Left ventricle myocardium inferior (tissue), 1 donor: ENCODE measurements around the gene HLA-DQB1. TPM values are rescaled to one million over a fixed set of nuclear protein-coding genes. Genes with fewer than 3 reads are reported as not detected.
"Not testable (repeated sequence)": the region's sequence is repeated elsewhere in the genome, so short reads cannot be mapped to it uniquely, and the experiment has no call there.

ENCODE experiments used
- DNase-seq: peaks from one replicate; pipeline ENCODE4 v3.0.0-alpha.2; 2020
- H3K27ac ChIP-seq: fragments of 200-600 bp; replicated peaks from 2 replicates; pipeline ENCODE4 v1.8.0; 2021
- H3K27me3 ChIP-seq: fragments of 200-600 bp; 2 replicates; pipeline ENCODE4 v1.8.0; 2021; ENCODE audit warnings: low read depth
- H3K36me3 ChIP-seq: fragments of 200-600 bp; 2 replicates; pipeline ENCODE4 v1.8.0; 2021
- H3K4me1 ChIP-seq: fragments of 200-600 bp; 2 replicates; pipeline ENCODE4 v1.8.0; 2021
- H3K4me3 ChIP-seq: fragments of 200-600 bp; 2 replicates; pipeline ENCODE4 v1.8.0; 2021; ENCODE audit warnings: mild to moderate bottlenecking, moderate library complexity
- H3K9me3 ChIP-seq: fragments of 200-600 bp; replicated peaks from 2 replicates; pipeline ENCODE4 v1.8.0; 2021
- intact Hi-C: fragments of 100-400 bp; cut with micrococcal nuclease; formaldehyde crosslinking; loops from one replicate; pipeline ENCODE4 v1.11.0; 2022
- total RNA-seq: library from RNA; stranded (reverse); fragmentation: NEBNext Ultra II Directional; extraction: Animal tissue kit (Norgen Biotek cat#: 25700); gene quantifications from one replicate; pipeline ENCODE4 v1.2.1, GENCODE V29; 2021
- TF ChIP-seq, protein P1 (sequence below): fragments of 200-600 bp; IDR thresholded peaks from 2 replicates; pipeline ENCODE4 v1.8.0; 2021; ENCODE audit warnings: antibody characterized with exemption, mild to moderate bottlenecking, borderline replicate concordance
- donor health status: DM: no; HTN: yes; CAD: no; lungs with severe emphysema.

The HLA-DQB1 gene
- total RNA-seq, 1 donor from 2014 or later = 2.0 TPM

DNA sequence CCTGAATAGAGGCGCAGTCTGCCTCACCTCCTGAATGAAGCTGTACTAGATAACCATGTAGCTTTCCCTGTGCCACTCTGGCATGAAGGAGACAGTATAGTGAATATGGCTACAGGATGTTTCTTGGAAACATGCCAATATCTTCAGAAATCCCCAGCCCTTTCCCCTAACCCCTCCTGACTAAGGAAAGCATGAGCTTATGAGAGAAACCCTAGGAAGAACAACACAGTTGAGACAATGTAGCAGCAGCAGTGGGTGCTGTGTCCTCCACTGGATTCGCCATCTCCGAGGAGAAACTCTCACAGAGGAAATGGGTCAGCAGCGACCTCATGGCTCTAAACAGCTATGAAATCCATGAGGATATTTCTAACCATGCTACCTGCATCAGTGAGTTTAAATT lies 22.6 kb downstream of the HLA-DQB1 start:
- intact Hi-C loops = no loop called here
- Histone ChIP-seq H3K36me3 (no peaks in the 10 kb centered on the region), H3K9me3 (no peaks in the 10 kb centered on the region), H3K27me3 (no peaks in the 10 kb centered on the region), H3K4me1 (no peaks in the 10 kb centered on the region), H3K27ac (no peak overlapping the region), H3K4me3 (no peak overlapping the region)
- no peak for DNase-seq
- TF ChIP-seq, protein P1, sequence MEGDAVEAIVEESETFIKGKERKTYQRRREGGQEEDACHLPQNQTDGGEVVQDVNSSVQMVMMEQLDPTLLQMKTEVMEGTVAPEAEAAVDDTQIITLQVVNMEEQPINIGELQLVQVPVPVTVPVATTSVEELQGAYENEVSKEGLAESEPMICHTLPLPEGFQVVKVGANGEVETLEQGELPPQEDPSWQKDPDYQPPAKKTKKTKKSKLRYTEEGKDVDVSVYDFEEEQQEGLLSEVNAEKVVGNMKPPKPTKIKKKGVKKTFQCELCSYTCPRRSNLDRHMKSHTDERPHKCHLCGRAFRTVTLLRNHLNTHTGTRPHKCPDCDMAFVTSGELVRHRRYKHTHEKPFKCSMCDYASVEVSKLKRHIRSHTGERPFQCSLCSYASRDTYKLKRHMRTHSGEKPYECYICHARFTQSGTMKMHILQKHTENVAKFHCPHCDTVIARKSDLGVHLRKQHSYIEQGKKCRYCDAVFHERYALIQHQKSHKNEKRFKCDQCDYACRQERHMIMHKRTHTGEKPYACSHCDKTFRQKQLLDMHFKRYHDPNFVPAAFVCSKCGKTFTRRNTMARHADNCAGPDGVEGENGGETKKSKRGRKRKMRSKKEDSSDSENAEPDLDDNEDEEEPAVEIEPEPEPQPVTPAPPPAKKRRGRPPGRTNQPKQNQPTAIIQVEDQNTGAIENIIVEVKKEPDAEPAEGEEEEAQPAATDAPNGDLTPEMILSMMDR = no peak

DNA sequence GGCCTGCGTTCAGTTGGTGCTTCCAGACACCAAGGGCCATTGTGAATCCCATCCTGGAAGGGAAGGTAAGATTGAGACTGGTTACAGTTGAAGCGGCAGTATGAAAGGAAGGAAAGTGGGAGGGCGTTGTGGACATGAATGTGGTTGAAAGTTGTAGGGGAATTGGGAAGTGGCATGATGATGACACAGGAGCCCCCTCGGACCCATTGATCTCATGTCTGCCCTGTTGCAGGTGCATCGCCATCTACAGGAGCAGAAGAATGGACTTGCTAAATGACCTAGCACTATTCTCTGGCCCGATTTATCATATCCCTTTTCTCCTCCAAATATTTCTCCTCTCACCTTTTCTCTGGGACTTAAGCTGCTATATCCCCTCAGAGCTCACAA lies 23.7 kb downstream of the HLA-DQB1 start:
- H3K4me3 ChIP-seq = no peak overlapping the region
- H3K4me1 ChIP-seq = no peaks in the 10 kb centered on the region
- intact Hi-C loops = no loop called here
- H3K27ac ChIP-seq = no peak overlapping the region
- no peaks in the 10 kb centered on the region for H3K36me3 ChIP-seq
- H3K27me3 ChIP-seq = no peaks in the 10 kb centered on the region
- no peaks in the 10 kb centered on the region for H3K9me3 ChIP-seq
- TF ChIP-seq, protein P1 = no peak
- no peak for DNase-seq

DNA sequence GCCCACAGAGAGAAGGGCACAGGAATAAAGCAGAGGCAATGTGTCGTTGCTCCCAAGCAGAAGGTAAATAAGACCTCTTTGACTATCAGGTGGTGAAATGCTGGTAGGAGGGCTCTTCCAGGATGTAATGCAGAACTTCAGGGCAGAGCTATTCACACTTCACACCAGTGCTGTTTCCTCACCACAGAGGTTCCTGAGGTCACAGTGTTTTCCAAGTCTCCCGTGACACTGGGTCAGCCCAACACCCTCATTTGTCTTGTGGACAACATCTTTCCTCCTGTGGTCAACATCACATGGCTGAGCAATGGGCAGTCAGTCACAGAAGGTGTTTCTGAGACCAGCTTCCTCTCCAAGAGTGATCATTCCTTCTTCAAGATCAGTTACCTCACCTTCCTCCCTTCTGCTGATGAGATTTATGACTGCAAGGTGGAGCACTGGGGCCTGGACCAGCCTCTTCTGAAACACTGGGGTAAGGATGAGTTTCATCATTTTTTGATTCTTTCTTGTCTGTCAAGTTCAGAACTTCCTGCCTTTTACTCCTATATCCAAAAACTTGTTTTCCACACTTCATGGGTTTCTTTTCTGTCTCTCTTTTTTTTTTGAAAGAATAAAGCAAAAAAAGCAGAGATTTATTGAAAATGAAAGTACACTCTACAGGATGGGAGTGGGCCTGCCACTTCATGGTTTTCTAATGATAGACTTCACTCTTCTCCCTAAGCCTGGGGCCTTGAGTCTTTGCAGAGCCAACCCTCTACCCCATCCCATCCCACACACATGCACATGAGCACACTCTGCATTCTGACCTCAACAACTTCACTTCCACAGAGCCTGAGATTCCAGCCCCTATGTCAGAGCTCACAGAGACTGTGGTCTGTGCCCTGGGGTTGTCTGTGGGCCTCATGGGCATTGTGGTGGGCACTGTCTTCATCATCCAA lies 24.4 kb downstream of the HLA-DQB1 start:
- H3K27ac ChIP-seq, H3K27me3 ChIP-seq, H3K36me3 ChIP-seq, DNase-seq, H3K9me3 ChIP-seq, H3K4me1 ChIP-seq, intact Hi-C loops, H3K4me3 ChIP-seq: not testable (repeated sequence)

DNA sequence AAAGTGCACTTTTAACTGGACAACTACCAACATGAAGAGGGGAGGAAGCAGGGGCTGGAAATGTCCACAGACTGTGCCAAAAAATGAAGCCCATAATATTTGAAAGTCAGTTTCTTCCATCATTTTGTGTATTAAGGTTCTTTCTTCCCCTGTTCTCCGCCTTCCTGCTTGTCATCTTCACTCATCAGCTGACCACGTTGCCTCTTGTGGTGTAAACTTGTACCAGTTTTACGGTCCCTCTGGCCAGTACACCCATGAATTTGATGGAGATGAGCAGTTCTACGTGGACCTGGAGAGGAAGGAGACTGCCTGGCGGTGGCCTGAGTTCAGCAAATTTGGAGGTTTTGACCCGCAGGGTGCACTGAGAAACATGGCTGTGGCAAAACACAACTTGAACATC lies 25.3 kb downstream of the HLA-DQB1 start:
- intact Hi-C loops = no loop called here
- no peak for DNase-seq
- Histone ChIP-seq H3K27ac (no peak overlapping the region), H3K4me3 (no peak overlapping the region), H3K36me3 (no peaks in the 10 kb centered on the region), H3K4me1 (no peaks in the 10 kb centered on the region), H3K9me3 (no peaks in the 10 kb centered on the region), H3K27me3 (no peaks in the 10 kb centered on the region)
- TF ChIP-seq, protein P1 = no peak

DNA sequence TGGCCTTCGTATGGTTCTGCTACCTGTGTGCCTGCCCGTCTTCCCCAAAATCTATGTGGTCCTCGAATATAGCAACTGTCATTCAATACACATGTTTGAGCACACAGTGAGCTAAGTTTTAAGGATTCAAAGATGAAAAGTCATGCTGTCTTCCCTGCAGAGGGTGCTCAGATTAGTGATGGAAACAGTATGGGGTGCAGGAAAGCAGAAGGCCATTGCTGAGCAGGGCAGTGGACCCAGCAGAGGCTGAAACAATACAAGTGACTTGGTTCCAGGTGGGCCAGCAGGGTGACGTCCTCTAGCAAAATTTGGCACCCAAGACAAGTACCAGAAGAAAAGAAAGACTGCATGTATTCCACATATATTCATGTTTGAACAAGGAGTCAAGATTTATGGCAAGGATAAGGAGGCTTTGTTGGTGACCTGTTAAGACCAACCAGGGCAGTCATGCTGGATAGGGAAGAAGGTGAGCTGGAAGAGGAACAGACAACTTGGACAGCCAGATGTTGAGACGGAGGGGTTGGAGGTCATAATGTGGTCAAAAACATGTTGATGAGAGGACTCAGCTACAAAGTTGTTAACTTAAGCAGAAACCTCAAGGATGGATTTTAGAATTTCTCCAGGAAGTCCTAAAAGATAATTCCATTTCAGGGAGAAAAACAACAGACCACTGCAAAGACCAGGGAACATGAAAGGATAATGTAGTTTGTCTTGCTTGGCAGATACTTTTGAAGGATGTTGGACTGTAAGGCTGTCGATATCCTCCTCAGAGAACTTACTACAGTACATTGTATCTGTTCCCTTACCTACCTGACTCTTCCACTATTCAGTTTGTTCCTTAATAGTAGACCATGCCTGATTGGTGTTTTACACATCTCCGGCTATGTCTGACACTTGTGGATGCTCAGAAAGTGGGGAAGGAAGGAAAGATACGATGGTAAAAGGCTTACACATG lies 26.7 kb downstream of the HLA-DQB1 start:
- TF ChIP-seq, protein P1 = no peak
- H3K27me3 ChIP-seq = peaks cover 11% of the 10 kb centered on the region
- no peaks in the 10 kb centered on the region for H3K4me1 ChIP-seq
- no peak overlapping the region for H3K4me3 ChIP-seq
- no peak overlapping the region for H3K27ac ChIP-seq
- no peaks in the 10 kb centered on the region for H3K36me3 ChIP-seq
- intact Hi-C loops = no loop called here
- DNase-seq = no peak
- no peaks in the 10 kb centered on the region for H3K9me3 ChIP-seq
